HG02798 (cell line): ENCODE results near the gene MRRF.

Experiments used
- ATAC-seq: cut with Tn5 transposase; IDR thresholded peaks from one replicate; pipeline ENCODE4 v1.9.1; 2021; ENCODE audit warnings: mild to moderate bottlenecking; ENCODE audit not compliant: unreplicated experiment, poor library complexity

Gene MRRF, protein sequence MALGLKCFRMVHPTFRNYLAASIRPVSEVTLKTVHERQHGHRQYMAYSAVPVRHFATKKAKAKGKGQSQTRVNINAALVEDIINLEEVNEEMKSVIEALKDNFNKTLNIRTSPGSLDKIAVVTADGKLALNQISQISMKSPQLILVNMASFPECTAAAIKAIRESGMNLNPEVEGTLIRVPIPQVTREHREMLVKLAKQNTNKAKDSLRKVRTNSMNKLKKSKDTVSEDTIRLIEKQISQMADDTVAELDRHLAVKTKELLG

GRCh38 chr9:122264360-122265148, at the start of gene MRRF, which contains the start of gene RBM18:
TSS of gene MRRF (plus strand) at chr9:122264882. CDS start at chr9:122270892, 6,010 bp downstream.
TSS of gene RBM18 (minus strand) at chr9:122264840. CDS start at chr9:122261492, 3,348 bp downstream.
- ATAC-seq: peak; percentile 95

- ATAC-seq: no peak
These were observed 49.0 kb upstream of the MRRF start for GRCh38 chr9:122215663-122216062.

- no peak for ATAC-seq
These were observed 48.4 kb upstream of the MRRF start for GRCh38 chr9:122216138-122216797.

GRCh38 chr9:122216798-122217418, 47.8 kb upstream of the MRRF start:
- no peak for ATAC-seq

DNA sequence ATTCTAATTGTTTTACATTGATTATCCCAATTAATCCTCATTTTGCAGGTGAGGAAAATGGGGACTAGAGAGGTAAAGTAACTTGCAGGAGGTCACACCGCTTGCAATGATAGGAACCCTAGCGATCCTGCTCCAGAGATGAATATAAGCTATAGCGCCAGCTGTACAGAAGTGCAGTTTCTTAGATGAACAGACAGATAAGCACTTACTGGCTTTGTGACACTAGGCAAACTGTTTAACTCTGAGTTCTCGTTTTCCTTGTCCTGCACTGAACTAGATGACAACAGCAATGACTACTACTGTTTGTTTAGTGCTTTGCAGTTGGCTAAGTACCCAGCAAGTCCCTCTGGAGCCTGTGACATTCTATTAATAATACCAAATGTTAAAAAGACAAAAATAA, 47.0 kb upstream of the MRRF start:
- ATAC-seq: no peak

DNA sequence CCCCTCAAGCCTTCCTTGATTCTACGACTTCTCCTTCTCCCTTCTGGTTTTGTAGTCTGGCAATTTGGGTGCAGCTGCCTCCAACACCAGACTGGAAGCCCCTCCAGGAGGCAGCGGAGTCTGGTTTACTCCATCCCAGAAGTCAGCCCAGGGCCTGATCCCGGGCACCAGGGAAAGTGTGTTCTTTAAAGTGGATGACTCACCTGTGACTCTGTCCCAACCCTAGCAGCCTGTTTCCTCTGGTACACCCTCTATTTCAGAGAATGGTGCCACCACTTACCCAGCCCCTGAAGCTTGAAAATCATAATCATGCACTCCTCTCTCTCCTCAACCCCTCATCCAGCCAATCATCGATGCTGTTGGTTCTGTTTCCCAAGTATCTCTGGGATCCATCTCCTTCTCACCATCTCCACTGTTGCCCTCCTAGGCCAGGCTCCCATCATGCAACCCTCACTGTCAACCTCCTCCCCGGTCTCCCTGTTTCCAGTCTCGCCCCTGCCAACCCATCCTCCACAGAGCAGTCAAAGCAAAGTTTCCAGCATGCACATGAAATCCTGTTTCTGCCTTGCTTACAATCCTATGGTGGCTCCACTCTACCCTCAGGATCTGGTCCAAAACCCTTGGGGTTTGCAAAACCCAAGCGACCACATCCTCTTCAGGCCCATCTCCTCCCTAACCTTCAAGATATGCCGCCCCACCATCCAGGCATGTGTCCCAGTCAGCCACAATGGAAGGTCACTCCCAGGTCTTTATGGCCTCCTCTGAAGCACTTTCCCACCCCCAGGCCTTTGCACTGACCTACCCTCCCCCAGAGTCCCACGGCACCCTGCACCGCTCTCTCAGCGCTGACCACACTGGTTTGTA, 46.4 kb upstream of the MRRF start:
- no peak for ATAC-seq

- no peak for ATAC-seq
These were observed 45.5 kb upstream of the MRRF start for GRCh38 chr9:122218935-122219855.

DNA sequence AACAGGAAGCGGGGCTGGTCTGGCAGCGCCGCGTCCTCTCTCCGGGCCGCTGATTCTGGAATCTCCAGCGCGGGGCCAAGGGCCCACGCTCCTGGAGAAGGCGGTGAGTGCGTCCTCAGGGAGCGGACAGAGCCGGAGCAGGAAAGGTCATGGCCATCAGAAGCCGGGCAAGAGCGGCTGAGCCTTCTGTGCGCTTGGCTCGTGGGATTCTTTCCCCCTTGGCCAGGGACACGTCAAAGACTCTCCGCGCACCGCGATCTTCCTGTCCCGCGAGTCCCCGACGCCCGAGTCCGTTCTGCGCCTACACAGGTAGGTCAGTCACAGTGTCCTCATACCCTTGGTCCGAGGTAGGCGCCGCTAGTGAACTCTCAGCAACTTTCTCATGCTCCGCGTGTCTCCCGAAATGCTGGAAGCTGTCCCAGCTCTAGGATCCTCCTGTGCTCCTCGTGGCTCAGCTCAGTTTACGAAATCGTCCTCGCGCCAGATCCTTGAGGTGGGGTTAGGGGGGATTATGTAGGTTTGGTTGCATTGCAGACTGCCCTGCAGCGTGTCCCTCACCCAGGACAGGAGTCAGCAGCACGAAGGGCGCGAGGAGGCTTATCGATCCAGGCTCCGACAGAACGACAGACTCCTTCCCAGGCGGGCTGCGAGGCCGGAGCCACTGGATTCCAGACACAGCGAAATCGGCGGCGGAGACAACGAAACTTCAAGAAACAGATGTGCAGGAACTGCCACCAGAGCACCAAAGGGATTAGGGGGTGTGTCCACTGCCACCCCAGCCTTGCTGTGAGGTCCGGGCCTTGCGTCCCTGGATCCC, 44.6 kb upstream of the MRRF start:
- ATAC-seq: no peak

DNA sequence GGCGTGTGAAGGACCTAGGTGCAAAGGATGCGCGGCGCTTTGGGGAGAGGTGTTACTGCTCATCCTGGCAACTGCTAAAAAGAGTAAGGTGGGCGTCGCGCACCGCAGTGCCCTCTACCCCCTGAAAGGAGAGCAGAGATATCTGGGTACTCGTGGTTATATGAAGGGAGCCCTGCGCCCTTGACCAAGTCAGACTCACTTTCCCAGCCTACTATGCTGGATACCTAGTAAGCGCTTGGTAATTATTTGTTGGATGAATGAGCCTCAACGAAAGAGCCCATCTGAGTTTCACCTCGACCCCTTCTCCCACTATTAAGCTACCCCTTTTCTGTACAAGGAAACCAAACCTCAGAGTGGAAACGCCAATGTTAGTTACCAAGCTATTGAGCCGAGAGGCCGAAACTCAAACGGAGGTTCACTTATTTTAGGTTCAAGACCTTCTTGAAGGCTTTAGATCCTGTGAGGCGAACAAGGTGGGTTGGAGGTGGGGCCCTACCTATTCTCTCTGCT, 44.0 kb upstream of the MRRF start:
- no peak for ATAC-seq

GRCh38 chr9:122221183-122221811, 43.4 kb upstream of the MRRF start:
- ATAC-seq: no peak

DNA sequence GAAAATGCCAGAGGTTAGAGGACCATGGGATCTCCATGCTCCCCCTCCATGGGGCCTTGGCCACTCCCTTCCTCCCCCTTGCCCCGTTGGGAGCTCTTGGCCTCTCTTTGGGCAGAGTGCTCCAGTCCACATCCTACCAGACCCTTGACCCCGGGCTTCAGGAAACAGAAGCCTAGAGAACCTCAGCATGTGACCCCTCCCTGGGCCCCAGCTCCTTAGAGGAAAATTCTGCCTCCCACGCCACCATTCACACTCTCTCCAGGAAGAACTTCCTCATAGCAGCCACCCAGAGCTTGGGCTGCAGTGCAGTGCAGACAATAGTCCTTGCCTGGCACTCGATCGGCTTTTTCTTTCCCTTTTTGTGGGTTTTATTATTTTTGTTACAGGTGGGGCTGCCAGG, 41.9 kb upstream of the MRRF start:
- no peak for ATAC-seq

- no peak for ATAC-seq
These were observed 41.2 kb upstream of the MRRF start for GRCh38 chr9:122223435-122223834.

- ATAC-seq: no peak
These were observed 39.2 kb upstream of the MRRF start for GRCh38 chr9:122225312-122226141.

DNA sequence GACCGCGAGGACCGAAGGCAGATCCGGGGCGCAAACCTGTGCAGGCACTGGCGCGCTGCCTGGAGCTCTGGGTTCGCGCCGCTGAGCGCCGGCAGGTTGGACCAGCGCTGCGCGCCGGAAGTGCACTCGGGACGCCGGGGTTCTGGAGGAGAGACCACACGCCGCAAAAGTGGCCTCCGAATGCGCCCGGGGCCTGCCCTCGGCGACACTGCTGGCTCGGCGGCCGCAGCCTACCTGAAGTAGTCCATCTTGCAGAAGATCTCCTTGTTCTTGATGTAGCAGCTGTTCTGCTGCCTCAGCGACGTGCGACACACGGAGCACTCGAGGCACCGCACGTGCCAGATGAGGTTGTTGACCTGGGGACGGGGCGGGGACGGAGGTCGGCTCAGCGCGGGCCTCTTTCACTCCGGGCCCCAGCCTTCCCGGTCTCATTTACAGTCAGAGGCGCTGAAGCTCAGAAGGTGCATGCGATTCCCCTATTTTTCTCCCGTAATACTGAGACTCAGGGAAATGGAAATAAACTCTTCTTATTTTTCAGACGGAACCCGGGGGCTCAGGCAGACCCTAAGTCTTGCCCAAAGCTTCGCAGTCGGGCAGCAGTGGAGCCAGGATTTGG, 38.4 kb upstream of the MRRF start:
- ATAC-seq: no peak

- ATAC-seq: no peak
These were observed 37.7 kb upstream of the MRRF start for GRCh38 chr9:122226758-122227574.
